KOPT-K1 (cell line): ENCODE measurements around the gene SLC25A3.
"Not testable (repeated sequence)": the region's sequence is repeated elsewhere in the genome, so short reads cannot be mapped to it uniquely, and the experiment has no call there.

Source experiments
- H3K27ac ChIP-seq: fragments of 200-600 bp; sonication (generic); 2 replicates; pipeline ENCODE4 v1.5.1; 2016; ENCODE audit warnings: antibody characterized with exemption, mild to moderate bottlenecking, low read depth, low read length; ENCODE audit not compliant: poor library complexity, severe bottlenecking
- H3K36me3 ChIP-seq: fragments of 200-600 bp; sonication (generic); 2 replicates; pipeline ENCODE4 v1.5.1; 2017; ENCODE audit warnings: antibody characterized with exemption, mild to moderate bottlenecking, low read length, moderate library complexity; ENCODE audit not compliant: insufficient read depth
- H3K9me3 ChIP-seq: fragments of 200-600 bp; sonication (generic); 2 replicates; pipeline ENCODE4 v1.5.1; 2017; ENCODE audit warnings: antibody characterized with exemption, low read length, mild to moderate bottlenecking; ENCODE audit not compliant: insufficient read depth, poor library complexity, severe bottlenecking

The SLC25A3 gene

GRCh38 chr12:98635657-98636323 lies 42.3 kb downstream of the SLC25A3 start:
- no peaks in the 10 kb centered on the region for H3K9me3 ChIP-seq
- H3K27ac ChIP-seq, result no peak overlapping the region
- peaks cover 54% of the 10 kb centered on the region for H3K36me3 ChIP-seq

- H3K36me3 ChIP-seq, result peaks cover 56% of the 10 kb centered on the region
- no peak overlapping the region for H3K27ac ChIP-seq
- H3K9me3 ChIP-seq, result no peaks in the 10 kb centered on the region
Observed at GRCh38 chr12:98637068-98637467, 43.6 kb downstream of the SLC25A3 start.

GRCh38 chr12:98638009-98638408 lies 44.5 kb downstream of the SLC25A3 start:
- Histone ChIP-seq H3K36me3 (peaks cover 49% of the 10 kb centered on the region), H3K9me3 (no peaks in the 10 kb centered on the region), H3K27ac (no peak overlapping the region)

- Histone ChIP-seq H3K27ac (no peak overlapping the region), H3K9me3 (no peaks in the 10 kb centered on the region), H3K36me3 (peaks cover 36% of the 10 kb centered on the region)
Observed at GRCh38 chr12:98639491-98639890, 46.0 kb downstream of the SLC25A3 start.

- H3K36me3 ChIP-seq, result peaks cover 25% of the 10 kb centered on the region; the same call in 1 of the 2 replicates
- H3K27ac ChIP-seq, H3K9me3 ChIP-seq: not testable (repeated sequence)
Observed at GRCh38 chr12:98642801-98643200, 49.3 kb downstream of the SLC25A3 start.

GRCh38 chr12:98644433-98644711 lies 50.9 kb downstream of the SLC25A3 start:
- Histone ChIP-seq H3K9me3 (no peaks in the 10 kb centered on the region), H3K36me3 (peaks cover 20% of the 10 kb centered on the region), H3K27ac (peak overlapping the region; percentile 83)

- Histone ChIP-seq H3K9me3 (no peaks in the 10 kb centered on the region), H3K27ac (peak within 1 kb of the TSS; percentile 83), H3K36me3 (peaks cover 23% of the 10 kb centered on the region)
Observed at GRCh38 chr12:98644712-98645571, 51.5 kb downstream of the SLC25A3 start, which contains the start of the genes APAF1 and IKBIP. Gene APAF1 (plus strand): TSS chr12:98645290. CDS start chr12:98648360, 3,070 bp downstream. Gene IKBIP (minus strand): TSS chr12:98644788. CDS start chr12:98644701, 87 bp downstream.

- H3K36me3 ChIP-seq, result peaks cover 27% of the 10 kb centered on the region
- H3K27ac ChIP-seq, result peak overlapping the region; percentile 83
- H3K9me3 ChIP-seq, result no peaks in the 10 kb centered on the region
Observed at GRCh38 chr12:98645572-98646067, 52.1 kb downstream of the SLC25A3 start.

GRCh38 chr12:98646294-98647090 lies 53.0 kb downstream of the SLC25A3 start:
- no peaks in the 10 kb centered on the region for H3K9me3 ChIP-seq
- no peak overlapping the region for H3K27ac ChIP-seq
- H3K36me3 ChIP-seq, result peaks cover 27% of the 10 kb centered on the region

- Histone ChIP-seq H3K27ac (no peak overlapping the region), H3K9me3 (no peaks in the 10 kb centered on the region), H3K36me3 (peaks cover 31% of the 10 kb centered on the region)
Observed at GRCh38 chr12:98651328-98651727, 57.8 kb downstream of the SLC25A3 start.

- H3K9me3 ChIP-seq, result no peaks in the 10 kb centered on the region
- H3K27ac ChIP-seq, result no peak overlapping the region
- peaks cover 37% of the 10 kb centered on the region for H3K36me3 ChIP-seq
Observed at GRCh38 chr12:98653866-98654493, 60.5 kb downstream of the SLC25A3 start.
